Peyer's patch (tissue), 4 donors: ENCODE measurements around the gene SH3RF3. TPM values are rescaled to one million over a fixed set of nuclear protein-coding genes. Genes with fewer than 3 reads are reported as not detected.
A peak's percentile ranks its signal among the peaks of the same experiment; 100 is the strongest.

ENCODE experiments used
- DNase-seq, 3 donors: peaks; one replicate each; pipeline ENCODE4 v3.0.0-alpha.2; 2017 to 2019
- H3K27ac ChIP-seq, 4 donors: fragments of 200-600 bp; sonication (generic); one replicate each; pipeline ENCODE4 v1.5.1; 2016 to 2019
- H3K27me3 ChIP-seq, 2 donors: fragments of 200-600 bp; sonication (generic); one replicate each; pipeline ENCODE4 v1.5.1; 2019
- H3K36me3 ChIP-seq, 3 donors: fragments of 200-600 bp; sonication (generic); one replicate each; pipeline ENCODE4 v1.5.1; 2016 to 2019
- H3K4me1 ChIP-seq, 4 donors: fragments of 200-600 bp; sonication (generic); one replicate each; pipeline ENCODE4 v1.5.1; 2016 to 2019
- H3K4me3 ChIP-seq, 4 donors: fragments of 200-600 bp; sonication (generic); 1 replicate in 3 of 4; 2 replicates in 1 of 4; pipeline ENCODE4 v1.5.1; 2016 to 2019; ENCODE audit warnings: mild to moderate bottlenecking in 1 of 4
- H3K9me3 ChIP-seq, 4 donors: fragments of 200-600 bp; sonication (generic); one replicate each; pipeline ENCODE4 v1.5.1; 2016 to 2019; ENCODE audit warnings: mild to moderate bottlenecking in 1 of 4
- POLR2A ChIP-seq, 2 donors: fragments of 450-650 bp; IDR thresholded peaks; one replicate each; pipeline ENCODE4 v1.5.1; 2017; ENCODE audit warnings: antibody characterized with exemption in 2 of 2, mild to moderate bottlenecking in 2 of 2, moderate library complexity in 2 of 2
- total RNA-seq, 4 donors: library from RNA; depleted of rRNA; stranded (reverse); fragments of >200 nt; gene quantifications; one replicate each; pipeline ENCODE4 v1.1.0, GENCODE V29; 2016
- TF ChIP-seq, protein P1 (sequence below), 6 experiments: fragments of 450-650 bp in 4 of 6; fragments of 200-600 bp in 2 of 6; sonication (generic) in 1 of 6; IDR thresholded peaks; one replicate each; pipeline ENCODE4 v1.5.1; 2017 to 2019; ENCODE audit warnings: antibody characterized with exemption in 6 of 6, mild to moderate bottlenecking in 3 of 6, moderate library complexity in 1 of 6

SH3RF3 gene
- total RNA-seq, 4 donors from 2014 or later: 1.1 to 5.0 (median 3.3) TPM

DNA sequence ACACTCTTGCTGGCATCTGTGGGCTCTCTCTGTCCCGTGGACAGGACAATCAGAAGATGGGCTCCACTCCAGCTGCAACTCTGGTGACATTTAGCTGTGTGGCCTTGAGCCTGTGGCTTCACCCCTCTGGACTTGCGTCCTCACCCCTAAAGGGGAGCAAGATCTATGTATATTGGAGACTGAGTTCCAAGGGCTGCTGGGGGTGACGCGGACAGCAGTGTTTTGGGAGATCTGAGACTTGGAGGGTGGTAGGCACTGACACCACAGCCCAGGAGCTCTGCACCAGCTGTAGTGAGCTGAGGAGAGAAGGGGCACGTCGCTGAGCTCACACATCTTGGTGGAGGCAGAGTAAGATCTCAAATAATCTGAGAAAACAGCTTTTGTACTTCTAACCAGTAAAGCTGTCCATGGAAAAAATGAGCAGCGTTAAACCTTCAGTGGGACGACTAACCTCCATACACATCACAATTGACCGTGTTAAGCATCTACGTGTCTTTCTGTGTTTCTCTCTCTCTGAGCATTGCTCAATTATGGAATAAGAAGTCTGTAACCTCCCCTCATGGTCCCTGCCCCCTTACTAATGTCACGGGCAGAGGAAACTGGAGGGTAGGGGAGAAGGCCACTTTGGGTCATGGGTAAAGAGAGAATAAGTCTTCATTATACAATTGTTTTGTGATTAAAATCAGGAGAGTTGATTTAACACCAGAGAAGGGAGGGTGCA is 85.8 kb downstream of the SH3RF3 start:
- Histone ChIP-seq H3K27me3 (no peaks in the 10 kb centered on the region), H3K36me3 (no peaks in the 10 kb centered on the region), H3K9me3 (no peaks in the 10 kb centered on the region), H3K4me3 (no peak overlapping the region), H3K4me1 (peaks cover 0 to 25% (median 2%) of the 10 kb centered on the region in 4 donors), H3K27ac (no peak overlapping the region)
- no peak for TF ChIP-seq POLR2A (IDR thresholded peaks at IDR 0.05)
- TF ChIP-seq, protein P1, sequence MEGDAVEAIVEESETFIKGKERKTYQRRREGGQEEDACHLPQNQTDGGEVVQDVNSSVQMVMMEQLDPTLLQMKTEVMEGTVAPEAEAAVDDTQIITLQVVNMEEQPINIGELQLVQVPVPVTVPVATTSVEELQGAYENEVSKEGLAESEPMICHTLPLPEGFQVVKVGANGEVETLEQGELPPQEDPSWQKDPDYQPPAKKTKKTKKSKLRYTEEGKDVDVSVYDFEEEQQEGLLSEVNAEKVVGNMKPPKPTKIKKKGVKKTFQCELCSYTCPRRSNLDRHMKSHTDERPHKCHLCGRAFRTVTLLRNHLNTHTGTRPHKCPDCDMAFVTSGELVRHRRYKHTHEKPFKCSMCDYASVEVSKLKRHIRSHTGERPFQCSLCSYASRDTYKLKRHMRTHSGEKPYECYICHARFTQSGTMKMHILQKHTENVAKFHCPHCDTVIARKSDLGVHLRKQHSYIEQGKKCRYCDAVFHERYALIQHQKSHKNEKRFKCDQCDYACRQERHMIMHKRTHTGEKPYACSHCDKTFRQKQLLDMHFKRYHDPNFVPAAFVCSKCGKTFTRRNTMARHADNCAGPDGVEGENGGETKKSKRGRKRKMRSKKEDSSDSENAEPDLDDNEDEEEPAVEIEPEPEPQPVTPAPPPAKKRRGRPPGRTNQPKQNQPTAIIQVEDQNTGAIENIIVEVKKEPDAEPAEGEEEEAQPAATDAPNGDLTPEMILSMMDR (IDR thresholded peaks at IDR 0.05): no peak
- DNase-seq: no peak

GRCh38 chr2:109215866-109216265 is 86.9 kb downstream of the SH3RF3 start:
- Histone ChIP-seq H3K27me3 (no peaks in the 10 kb centered on the region), H3K4me3 (no peak overlapping the region), H3K9me3 (no peaks in the 10 kb centered on the region), H3K4me1 (peaks cover 0 to 25% (median 2%) of the 10 kb centered on the region in 4 donors), H3K27ac (peak overlapping the region in 1 of 4 donors; percentile 1), H3K36me3 (no peaks in the 10 kb centered on the region)
- TF ChIP-seq, protein P1 (IDR thresholded peaks at IDR 0.05): no peak
- TF ChIP-seq POLR2A (IDR thresholded peaks at IDR 0.05): no peak
- DNase-seq: no peak

DNA sequence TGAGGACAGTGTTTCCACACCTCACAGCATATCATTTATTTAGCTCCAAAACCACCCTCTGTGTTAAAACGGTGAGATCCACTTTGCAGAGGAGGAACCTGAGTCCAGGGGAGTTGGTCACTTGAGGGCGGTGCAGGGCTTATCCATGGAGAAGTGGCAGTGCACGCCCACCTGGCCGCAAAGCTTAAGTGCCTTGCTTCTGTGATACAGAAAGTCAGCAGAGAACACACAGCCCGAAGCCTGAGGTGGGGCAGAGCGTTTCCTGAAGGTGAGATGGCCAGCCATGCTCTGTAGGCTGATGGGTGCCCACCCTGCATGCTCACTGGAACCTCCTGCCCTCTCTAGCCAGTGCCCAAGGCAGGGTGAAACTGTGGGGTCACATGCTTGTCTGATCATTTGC is 87.3 kb downstream of the SH3RF3 start:
- TF ChIP-seq, protein P1 (IDR thresholded peaks at IDR 0.05): no peak
- no peak for TF ChIP-seq POLR2A (IDR thresholded peaks at IDR 0.05)
- Histone ChIP-seq H3K4me1 (peaks cover 0 to 25% (median 2%) of the 10 kb centered on the region in 4 donors), H3K36me3 (no peaks in the 10 kb centered on the region), H3K27me3 (no peaks in the 10 kb centered on the region), H3K4me3 (no peak overlapping the region), H3K9me3 (no peaks in the 10 kb centered on the region), H3K27ac (peak overlapping the region in 2 of 4 donors; percentile 1 to 55)
- no peak for DNase-seq

DNA sequence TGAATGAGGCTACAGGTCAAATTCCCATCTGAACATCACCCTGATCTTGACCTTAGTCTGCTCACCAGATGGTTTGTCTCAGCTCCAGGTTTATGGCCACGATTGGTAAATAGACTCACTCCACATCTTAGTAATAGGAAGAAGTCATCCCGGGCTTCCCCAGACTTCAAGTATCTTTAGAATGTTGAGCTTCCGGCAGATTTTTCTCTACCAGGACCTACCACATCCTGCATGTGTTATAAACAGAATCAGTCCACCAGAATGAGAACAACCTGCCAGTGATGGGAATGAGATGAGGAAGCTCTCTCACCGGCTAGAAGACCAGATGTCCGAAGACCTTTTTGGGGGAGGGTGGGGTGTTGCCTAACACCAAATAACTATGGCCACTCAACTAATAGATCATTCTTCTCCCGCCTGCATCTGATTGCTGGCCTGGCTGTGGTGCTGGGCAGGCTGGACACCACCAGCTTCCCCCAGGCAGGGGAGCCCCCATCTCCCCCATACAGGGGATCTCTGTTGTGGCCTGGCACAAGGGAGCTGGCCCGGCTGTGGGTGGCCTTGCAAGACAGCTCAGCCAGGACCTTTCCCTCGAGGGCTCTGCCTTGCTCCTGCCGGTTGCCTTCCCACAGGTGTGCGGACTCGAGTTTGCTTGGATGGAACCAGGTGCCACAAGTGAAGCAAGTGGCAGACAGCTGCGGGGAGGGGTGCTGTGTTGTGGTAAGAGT is 88.5 kb downstream of the SH3RF3 start:
- no peaks in the 10 kb centered on the region for H3K27me3 ChIP-seq
- no peaks in the 10 kb centered on the region for H3K36me3 ChIP-seq
- TF ChIP-seq POLR2A (IDR thresholded peaks at IDR 0.05): no peak
- TF ChIP-seq, protein P1 (IDR thresholded peaks at IDR 0.05): no peak
- no peaks in the 10 kb centered on the region for H3K9me3 ChIP-seq
- H3K27ac ChIP-seq: peak overlapping the region in 2 of 4 donors; percentile 55 to 78
- H3K4me3 ChIP-seq: no peak overlapping the region
- no peak for DNase-seq
- peaks cover 0 to 25% (median 2%) of the 10 kb centered on the region in 4 donors for H3K4me1 ChIP-seq

GRCh38 chr2:109218087-109218791 is 89.2 kb downstream of the SH3RF3 start:
- Histone ChIP-seq H3K27ac (peak overlapping the region in 2 of 4 donors; percentile 53 to 78), H3K9me3 (no peaks in the 10 kb centered on the region), H3K36me3 (no peaks in the 10 kb centered on the region), H3K4me3 (no peak overlapping the region), H3K27me3 (no peaks in the 10 kb centered on the region), H3K4me1 (peaks cover 0 to 23% (median 2%) of the 10 kb centered on the region in 4 donors)
- no peak for DNase-seq
- TF ChIP-seq, protein P1 (IDR thresholded peaks at IDR 0.05): no peak
- TF ChIP-seq POLR2A (IDR thresholded peaks at IDR 0.05): no peak
